NCI-H146 treated with DMSO at 0.1 percent for 48 hours (cell line): Measurements from ENCODE around the gene GOLGA6L6.
"Not testable (repeated sequence)": the region's sequence is repeated elsewhere in the genome, so short reads cannot be mapped to it uniquely, and the experiment has no call there.

Experiments
- DNase-seq: peaks from one replicate; lab custom pipeline; 2025; ENCODE audit not compliant: unreplicated experiment; lab: John Stamatoyannopoulos, UW

GOLGA6L6 gene, protein sequence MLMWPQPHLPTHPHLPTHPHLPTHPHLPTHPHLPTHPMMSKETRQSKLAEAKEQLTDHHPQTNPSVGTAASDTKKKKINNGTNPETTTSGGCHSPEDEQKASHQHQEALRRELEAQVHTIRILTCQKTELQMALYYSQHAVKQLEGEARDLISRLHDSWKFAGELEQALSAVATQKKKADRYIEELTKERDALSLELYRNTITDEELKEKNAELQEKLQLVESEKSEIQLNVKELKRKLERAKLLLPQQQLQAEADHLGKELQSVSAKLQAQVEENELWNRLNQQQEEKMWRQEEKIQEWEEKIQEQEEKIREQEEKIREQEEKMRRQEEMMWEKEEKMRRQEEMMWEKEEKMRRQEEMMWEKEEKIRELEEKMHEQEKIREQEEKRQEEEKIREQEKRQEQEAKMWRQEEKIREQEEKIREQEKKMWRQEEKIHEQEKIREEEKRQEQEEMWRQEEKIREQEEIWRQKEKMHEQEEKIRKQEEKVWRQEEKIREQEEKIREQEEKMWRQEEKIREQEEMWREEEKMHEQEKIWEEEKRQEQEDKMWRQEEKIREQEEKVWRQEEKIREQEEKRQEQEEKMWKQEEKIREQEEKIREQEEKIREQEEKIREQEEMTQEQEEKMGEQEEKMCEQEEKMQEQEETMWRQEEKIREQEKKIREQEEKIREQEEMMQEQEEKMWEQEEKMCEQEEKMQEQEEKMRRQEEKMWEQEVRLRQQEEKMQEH

DNA sequence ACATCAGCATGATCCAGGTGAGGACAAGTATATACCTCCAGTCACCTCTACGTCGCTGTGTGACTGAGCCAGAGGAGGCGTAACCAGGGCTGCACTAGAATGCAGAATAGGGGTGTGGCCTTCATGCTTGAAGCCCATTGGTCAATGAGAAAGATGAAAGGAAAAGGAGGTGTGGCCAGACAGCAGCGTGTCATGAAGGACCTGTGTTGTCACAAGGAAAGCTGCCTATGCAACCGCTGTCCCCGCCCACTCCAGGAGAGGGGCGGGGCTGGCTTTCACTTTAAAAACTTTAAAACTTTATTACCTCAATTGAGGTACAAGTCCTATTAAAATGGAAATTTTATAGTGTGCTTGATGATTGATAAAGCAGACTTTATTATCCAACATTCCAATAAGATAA lies at the start of gene GOLGA6L6:
TSS of gene GOLGA6L6 (minus strand) at position 101 of the 400 bp plus-strand sequence. CDS start at position 10, 91 bp downstream.
- DNase-seq: not testable (repeated sequence)

DNA sequence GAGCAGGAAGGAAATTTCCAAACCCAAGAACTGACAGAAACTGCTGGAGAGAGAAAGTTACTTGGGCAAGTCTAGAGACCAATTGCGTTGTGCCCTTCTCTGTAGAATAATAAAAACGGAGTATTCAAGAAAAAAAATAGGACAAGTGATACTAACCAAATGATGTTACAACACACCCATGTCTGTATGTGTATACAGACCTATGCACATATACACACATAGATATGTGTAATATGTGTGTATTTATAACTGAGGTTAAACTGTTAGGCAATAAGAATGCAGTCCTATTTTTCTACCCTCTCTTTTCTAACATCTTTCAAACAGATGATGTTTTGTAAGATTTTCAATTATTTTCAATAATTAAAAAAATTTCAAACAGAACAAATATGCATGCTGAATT lies 48.5 kb upstream of the GOLGA6L6 start:
- not testable (repeated sequence) for DNase-seq

DNA sequence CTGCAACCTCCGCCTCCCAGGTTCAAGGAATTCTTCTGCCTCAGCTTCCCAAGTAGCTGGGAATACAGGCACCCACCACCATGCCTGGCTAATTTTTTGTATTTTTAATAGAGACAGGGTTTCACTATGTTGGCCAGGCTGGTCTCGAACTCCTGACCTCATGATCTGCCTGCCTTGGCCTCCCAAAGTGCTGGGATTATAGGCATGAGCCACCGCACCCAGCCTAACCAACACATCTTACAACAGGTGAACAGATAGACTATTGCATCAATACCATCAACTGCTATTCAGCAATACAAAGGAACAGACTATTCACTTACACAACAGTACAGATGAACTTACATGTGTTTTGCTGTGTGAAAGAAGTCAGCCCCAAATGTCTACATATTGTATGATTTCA lies 45.2 kb upstream of the GOLGA6L6 start:
- DNase-seq: not testable (repeated sequence)

DNA sequence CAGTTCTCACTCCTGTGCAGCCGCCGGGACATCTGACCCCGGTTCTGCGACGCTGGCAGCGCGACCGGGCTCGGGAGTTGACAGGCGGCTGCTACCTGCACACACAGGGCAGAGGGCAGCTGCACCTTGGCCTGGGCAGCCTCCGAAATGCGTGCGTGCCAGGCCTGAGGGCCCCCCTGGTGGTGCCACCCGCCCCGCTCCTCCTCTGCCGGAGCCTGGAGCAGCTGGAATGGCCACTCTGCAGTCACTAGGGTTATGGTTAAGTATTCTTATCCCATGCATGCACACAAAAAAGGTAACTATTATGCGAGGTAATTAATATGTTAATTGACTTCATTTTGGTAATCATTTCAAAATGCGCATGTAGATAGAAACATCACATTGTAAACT lies 41.1 kb upstream of the GOLGA6L6 start:
- not testable (repeated sequence) for DNase-seq

DNA sequence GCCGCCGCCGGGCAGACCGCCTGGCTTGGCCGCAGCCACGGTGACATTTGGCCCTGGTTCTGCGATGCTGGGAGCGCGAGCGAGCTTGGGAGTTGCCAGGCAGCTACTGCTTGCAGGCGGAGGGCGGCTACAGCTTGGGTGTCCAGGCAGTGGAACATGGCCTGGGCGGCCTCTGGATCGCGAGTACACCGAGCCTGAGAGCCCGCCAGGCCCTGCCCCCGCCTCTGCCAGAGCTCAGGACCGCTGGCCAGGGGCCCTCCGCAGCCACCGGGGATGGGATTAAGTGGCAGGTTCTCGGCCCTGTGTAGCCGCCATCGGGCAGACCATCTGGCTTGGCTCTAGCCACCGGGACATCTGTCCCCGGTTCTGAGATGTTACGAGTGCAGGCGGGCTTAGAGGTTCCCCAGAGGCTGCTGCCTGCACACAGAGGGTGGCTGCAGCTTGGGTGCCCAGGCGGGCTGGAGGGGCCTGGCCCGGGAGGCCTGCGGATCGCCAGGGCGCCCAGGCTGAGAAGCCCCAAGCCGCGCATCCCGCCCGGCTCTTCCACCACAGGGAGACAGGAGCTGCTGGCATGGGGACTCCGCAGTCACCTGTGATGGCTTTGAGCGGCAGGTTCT lies 40.6 kb upstream of the GOLGA6L6 start:
- DNase-seq: not testable (repeated sequence)

DNA sequence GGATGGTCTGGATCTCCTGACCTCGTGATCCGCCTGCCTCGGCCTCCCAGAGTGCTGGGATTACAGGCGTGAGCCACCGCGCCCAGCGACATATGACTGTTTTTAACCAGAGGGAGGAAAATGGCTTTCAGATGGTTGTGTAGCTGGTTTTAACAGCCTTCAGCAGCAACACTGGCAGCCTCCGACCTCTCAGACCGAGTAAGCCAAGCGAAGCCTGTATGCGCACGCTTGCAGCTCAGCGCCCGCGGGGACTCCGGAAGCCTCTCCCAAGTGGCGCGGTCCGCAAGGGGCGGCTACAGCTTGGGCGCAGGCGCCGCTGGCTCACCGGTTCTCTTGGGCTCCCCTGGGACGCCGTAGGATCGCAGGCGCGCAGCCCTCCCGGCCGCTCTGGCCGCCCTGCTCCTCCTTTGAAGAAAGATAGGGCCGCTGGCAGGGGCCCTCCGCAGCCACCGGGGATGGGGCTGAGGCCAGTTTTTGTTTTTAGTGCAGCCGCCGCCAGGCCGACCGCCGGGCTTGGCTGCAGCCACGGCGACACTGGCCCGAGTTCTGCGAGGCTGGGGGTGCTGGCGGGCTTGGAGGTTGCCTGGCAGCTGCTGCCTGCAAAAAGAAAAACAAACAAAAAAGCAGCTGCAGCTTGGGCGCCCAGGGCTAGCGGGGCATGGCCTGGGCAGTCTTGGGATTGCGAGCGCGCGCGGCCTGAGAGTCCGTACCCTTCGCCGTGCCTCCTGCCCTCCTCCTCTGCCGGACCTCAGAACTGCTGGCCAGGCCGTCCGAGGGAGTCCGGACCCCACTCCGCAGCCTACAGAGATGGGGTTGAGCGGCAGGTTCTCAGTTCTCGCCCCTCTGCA lies 39.9 kb upstream of the GOLGA6L6 start:
- DNase-seq: not testable (repeated sequence)

DNA sequence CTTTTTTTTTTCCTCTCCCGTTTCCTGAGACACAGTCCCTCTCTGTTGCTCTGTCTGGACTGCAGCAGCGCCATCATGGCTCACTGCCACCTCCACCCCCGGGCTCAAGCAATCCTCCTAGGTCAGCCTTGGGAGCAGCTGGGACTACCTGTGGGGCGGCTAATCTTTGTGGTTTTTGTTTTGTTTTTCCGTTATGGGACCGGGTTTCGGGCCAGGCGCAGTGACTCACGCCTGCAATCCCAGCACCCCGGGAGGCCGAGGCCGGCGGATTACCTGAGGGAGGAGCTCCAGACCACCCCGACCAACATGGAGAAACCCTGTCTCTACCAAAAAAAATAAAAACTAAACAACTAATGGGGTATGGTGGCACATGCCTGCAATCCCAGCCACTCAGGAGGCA lies 38.1 kb upstream of the GOLGA6L6 start:
- not testable (repeated sequence) for DNase-seq

DNA sequence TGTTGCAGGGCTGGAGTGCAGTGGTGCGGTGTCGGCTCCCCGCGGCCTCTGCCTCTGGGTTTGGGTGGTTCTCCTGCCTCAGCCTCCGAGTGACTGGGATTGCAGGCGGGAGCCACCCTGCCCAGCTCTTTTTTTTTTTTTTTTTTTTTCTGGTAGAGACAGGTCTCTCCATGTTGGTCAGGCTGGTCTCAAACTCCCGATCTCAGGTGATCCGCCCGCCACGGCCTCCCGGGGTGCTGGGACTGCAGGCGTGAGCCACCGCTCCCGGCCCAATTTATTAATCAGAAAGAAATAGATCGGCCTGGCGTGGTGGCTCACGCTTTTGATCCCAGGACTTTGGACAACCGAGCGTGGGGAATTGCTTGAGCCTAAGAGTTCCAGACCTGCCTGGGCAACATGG lies 9.7 kb upstream of the GOLGA6L6 start:
- DNase-seq: not testable (repeated sequence)

DNA sequence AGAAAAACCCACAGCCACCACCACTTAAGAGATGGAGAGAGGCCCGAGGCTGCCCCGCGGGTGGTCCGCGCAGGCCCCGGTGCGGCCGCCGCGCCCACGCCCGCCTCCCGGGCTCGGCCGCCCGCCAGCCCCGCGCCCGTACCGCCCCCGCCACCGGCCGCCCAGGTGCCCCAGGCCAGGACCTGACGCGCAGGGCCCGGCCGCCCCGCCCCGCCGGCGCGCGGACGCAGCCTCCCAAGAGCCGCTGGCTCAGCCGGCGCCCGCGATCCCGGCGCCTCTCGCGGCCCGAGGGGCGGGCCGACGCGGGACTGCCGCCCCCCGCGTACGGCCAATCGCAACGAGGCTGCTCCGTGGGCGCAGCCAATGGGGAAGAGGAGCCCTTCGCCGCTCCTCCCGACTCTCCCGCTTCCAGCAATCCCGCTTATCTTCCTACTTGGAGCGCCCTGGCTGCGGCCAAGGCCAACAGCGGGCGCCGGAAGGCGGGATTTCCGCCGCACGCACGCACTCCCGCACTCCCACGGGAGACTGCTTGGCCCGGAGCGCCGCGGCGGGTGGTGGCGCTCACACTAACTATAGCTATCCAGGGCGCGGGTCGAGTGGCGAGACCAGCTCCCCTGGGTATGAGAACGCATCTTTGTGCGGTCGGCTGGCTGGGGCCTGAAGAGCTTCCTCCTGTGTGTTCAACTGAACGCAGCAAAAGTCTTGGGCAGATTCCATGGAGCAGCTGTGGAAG lies 35.5 kb downstream of the GOLGA6L6 start:
- DNase-seq: not testable (repeated sequence)

DNA sequence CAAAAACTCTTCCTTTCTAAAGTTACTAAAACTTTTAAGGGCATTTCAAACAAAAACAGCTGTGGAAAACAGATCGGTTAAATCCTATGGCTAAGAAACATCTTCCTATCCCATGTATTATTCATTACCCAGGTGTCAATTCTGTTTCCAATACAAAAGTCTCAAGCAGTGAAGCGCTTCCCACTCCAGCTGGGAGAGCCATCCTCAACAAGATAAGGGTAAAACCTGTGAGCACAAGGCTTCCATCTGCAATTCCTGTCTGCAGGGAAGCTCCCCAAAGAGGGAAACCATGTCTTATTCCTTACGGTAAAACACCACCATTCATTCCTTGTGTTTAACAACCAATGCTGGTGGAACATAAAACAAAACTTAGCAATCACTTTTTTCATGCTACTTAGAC lies 38.8 kb downstream of the GOLGA6L6 start:
- DNase-seq: not testable (repeated sequence)

DNA sequence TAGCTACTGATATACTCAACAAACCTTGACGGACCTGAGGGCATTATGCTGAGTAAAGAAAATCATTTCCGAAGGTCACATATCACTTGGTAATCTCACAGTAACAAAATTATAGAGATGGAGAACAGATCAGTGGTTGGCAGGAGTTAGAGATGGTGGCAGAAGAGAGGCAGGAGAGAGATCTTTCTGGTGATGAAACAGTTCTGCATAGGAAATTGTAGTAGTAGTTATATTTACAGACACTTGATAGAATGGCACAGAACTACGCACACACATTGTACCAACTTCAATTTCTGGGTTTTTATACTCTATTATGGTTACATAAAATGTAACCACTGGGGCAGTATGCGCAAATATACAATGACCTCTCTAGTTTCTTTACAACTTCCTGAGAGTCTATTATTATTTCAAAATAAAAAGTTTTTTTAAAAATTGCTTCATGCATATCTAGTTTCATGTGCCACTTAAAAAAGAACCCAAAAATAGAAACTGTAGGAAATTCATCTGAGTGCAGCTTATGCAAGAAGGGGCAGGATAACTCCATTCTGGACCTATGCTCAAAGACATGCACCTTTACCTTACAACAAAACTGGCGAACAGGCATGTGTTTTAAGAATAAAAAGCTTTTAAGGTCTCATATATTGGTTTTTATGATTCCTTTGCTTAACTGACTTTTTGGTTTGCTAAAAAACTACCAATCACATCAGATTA lies 39.9 kb downstream of the GOLGA6L6 start:
- DNase-seq: not testable (repeated sequence)

DNA sequence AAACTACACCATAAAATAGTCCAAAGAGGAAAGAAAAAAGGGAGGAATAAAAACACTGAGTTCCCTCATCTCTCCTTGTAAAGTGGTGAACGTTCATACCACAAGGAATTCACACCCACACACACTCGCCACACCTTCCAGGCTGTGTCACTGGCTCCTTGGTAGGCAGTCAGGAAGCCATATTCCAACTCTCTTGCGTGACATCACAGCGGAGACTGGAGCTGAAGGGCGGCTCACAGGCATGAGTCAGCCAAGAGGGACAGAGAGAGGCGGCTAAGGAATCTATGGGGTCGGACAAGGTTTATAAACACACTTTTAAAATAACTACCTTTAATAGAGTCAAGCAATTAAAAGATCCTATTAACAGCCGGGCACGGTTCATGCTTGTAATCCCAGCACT lies 43.8 kb downstream of the GOLGA6L6 start:
- DNase-seq: not testable (repeated sequence)

DNA sequence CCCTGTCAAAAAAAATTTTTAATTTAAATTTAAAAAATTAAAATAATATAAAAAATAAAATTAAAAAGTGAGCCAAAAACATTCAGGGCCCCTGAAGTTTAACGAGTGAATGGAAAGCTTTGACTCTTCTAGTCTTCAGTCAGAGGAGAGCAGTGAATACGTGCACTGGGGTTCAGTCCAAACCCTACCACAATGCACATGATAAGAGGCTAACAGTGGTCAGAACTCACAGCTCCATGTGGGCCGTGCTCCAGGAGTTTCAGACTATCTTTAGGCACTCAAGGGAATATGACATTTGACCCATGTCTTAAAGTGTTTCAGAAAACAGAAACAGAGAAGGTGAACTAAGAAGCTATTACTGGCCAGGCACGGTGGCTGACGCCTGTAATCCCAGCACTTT lies 48.6 kb downstream of the GOLGA6L6 start:
- DNase-seq: not testable (repeated sequence)

DNA sequence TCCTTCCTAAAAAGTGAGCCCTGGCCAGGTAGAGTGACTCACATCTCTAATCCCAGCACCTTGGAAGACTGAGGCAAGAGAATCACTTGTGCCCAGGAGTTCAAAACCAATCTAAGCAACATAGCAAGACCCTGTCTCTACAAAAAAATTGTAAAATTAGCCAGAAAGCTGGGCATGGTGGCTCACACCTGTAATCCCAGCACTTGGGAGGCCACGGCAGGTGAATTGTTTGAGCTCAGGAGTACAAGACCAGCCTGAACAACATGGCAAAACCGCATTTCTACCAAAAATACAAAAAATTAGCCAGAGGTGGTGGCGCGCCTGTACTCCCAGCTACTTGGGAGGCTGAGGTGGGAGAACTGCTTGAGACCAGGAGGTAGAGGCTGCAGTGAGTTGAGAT lies 49.0 kb downstream of the GOLGA6L6 start:
- DNase-seq: not testable (repeated sequence)

DNA sequence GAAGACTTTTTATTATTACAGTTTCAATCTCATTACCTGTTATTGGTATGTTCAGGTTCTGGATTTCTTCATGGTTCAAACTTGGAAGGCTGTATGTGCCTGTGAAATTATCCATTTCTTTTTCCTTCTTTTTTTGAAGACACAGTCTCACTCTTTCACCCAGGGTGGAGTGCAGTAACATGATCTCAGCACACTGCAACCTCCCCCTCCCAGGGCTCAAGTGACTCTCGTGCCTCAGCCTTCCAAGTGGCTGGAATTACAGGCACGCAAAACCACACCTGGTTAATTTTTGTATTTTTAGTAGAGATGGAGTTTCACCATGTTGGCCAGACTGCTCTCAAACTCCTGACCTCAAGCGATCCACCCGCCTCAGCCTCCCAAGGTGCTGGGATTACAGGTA lies 52.3 kb downstream of the GOLGA6L6 start:
- not testable (repeated sequence) for DNase-seq
